Neural crest cell (in vitro differentiated cells): ENCODE results near the gene CDH13. TPM values are rescaled to one million over a fixed set of nuclear protein-coding genes. Genes with fewer than 3 reads are reported as not detected.
A peak's percentile ranks its signal among the peaks of the same experiment; 100 is the strongest.

ENCODE experiments used
- DNase-seq: peaks from one replicate; pipeline ENCODE4 v3.0.0; 2021; ENCODE audit warnings: low read depth, mixed read lengths, low spot score
- H3K27ac Mint-ChIP-seq: one replicate; pipeline ENCODE4 v1.8.0; 2021; ENCODE audit warnings: mild to moderate bottlenecking, mixed read lengths; ENCODE audit not compliant: unreplicated experiment
- H3K27me3 Mint-ChIP-seq: 2 replicates; pipeline ENCODE4 v1.8.0; 2021; ENCODE audit warnings: low read depth, mild to moderate bottlenecking, mixed read lengths
- H3K36me3 Mint-ChIP-seq: 2 replicates; pipeline ENCODE4 v1.8.0; 2021; ENCODE audit warnings: low read depth, mild to moderate bottlenecking, mixed read lengths
- H3K4me1 Mint-ChIP-seq: 2 replicates; pipeline ENCODE4 v1.8.0; 2021; ENCODE audit warnings: mixed read lengths
- H3K4me3 Mint-ChIP-seq: one replicate; pipeline ENCODE4 v1.8.0; 2021; ENCODE audit warnings: mild to moderate bottlenecking, mixed read lengths
- H3K9me3 Mint-ChIP-seq: 2 replicates; pipeline ENCODE4 v1.8.0; 2021; ENCODE audit warnings: mixed read lengths
- CTCF ChIP-seq: fragments of 200-600 bp; sonication (generic); conservative IDR thresholded peaks from 2 replicates; pipeline ENCODE4 v1.5.0; 2021; ENCODE audit warnings: antibody characterized with exemption, mild to moderate bottlenecking
- total RNA-seq: library from RNA; stranded (reverse); gene quantifications from 2 replicates; pipeline ENCODE4 v1.2.1, GENCODE V29; 2021

CDH13 gene
- total RNA-seq, 1 donor from 2014 or later: 1.1 TPM

DNA sequence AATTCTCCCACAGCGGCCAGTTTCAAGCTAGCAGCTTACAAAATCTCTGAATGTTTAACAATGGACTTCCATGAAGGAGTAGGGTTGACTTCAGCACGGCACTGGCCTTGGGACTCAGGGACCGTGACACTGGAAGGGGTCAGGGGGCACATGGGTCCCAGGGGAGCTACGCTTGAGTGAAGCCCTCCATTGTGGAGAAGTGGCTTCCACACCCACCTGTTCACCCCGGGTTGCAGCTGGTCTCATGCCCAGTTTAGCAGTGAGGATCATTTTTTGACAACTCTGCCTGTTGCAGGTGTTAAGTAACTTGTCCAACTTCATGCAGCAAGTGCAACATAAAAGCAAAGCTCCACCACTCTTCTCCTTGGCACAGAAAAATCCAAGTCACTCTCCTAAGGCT lies 510.2 kb downstream of the CDH13 start:
- no peak for TF ChIP-seq CTCF

DNA sequence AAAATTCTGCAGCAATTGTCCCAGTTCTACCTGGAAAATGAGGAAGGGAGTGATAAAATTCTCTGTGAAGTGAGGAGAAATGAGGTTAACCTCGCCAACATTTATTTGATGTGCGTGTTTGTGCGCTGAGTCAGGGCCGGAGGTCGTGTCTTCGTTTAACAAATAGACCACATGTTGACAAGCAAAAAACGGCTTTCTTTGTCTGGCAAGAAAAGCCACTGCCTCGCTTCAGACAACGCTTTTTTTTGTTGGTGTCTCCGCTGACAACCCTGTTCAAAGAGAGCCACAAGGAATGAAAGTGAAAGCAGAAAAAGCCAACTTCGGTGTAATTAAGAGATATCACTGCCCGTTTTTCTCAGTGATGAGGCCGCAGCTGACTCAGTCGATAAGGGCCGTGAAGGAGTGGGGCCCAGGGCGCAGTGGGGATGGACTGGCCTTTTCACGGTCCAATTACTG lies 510.6 kb downstream of the CDH13 start:
- Mint-ChIP-seq H3K27ac (no peak overlapping the region), H3K27me3 (peaks cover 95% of the 10 kb centered on the region), H3K4me1 (peaks cover 26% of the 10 kb centered on the region), H3K36me3 (no peaks in the 10 kb centered on the region), H3K9me3 (no peaks in the 10 kb centered on the region), H3K4me3 (no peak overlapping the region)
- TF ChIP-seq CTCF: no peak
- peak; percentile 23 for DNase-seq

More for the DNA sequence above, 510.2 kb downstream of the CDH13 start:
- no peak overlapping the region for H3K27ac Mint-ChIP-seq
- peaks cover 97% of the 10 kb centered on the region for H3K27me3 Mint-ChIP-seq
- no peak for DNase-seq
- no peaks in the 10 kb centered on the region for H3K36me3 Mint-ChIP-seq
- H3K4me1 Mint-ChIP-seq: peaks cover 26% of the 10 kb centered on the region
- no peak overlapping the region for H3K4me3 Mint-ChIP-seq
- no peaks in the 10 kb centered on the region for H3K9me3 Mint-ChIP-seq

DNA sequence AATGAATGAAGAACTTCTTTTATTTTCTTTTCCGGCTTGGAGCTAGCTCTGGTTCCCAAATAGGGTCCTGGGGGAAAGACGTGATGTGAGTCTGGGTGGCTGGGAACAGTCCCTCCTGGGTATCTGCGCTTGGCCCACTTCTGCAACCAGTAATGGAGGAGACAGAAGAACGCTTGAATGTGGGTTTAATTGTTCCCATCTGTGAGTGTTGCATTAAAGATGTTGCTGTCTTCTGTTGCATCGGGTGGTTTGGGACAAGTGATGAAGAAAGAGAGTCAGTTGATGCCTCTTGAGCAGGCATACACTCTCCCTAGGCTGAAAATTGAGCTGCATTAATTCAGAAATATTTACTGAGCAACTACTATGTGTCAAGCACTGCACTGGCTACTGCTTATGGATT lies 511.1 kb downstream of the CDH13 start:
- no peak for DNase-seq
- Mint-ChIP-seq H3K4me3 (no peak overlapping the region), H3K27me3 (peaks cover 95% of the 10 kb centered on the region), H3K9me3 (no peaks in the 10 kb centered on the region), H3K4me1 (peaks cover 26% of the 10 kb centered on the region), H3K36me3 (no peaks in the 10 kb centered on the region), H3K27ac (no peak overlapping the region)
- no peak for TF ChIP-seq CTCF

DNA sequence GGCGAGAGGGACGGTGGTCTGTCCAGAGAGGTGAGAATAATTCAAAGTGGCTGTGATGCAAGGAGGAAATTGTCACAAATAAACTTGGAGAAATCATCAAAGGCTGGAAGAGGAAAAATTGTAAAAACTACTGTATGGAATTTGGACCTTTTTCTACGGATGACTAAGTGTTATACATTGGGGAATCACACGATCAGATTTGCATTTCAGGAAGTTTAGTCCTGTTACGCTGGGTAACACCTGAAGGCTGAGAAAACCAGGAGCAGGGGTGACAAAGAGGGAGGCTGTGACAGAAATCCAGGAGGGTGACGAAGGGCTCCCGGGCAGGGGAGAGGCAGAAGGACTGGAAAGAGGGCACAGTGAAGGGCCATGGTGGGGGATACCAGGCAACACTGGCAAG lies 511.7 kb downstream of the CDH13 start:
- DNase-seq: no peak
- H3K36me3 Mint-ChIP-seq: no peaks in the 10 kb centered on the region
- H3K4me1 Mint-ChIP-seq: peaks cover 26% of the 10 kb centered on the region
- H3K4me3 Mint-ChIP-seq: no peak overlapping the region
- H3K9me3 Mint-ChIP-seq: no peaks in the 10 kb centered on the region
- no peak for TF ChIP-seq CTCF
- peaks cover 92% of the 10 kb centered on the region for H3K27me3 Mint-ChIP-seq
- H3K27ac Mint-ChIP-seq: no peak overlapping the region

- Mint-ChIP-seq H3K4me3 (no peak overlapping the region), H3K9me3 (no peaks in the 10 kb centered on the region), H3K27ac (no peak overlapping the region), H3K4me1 (peaks cover 26% of the 10 kb centered on the region), H3K27me3 (peaks cover 92% of the 10 kb centered on the region), H3K36me3 (no peaks in the 10 kb centered on the region)
- no peak for DNase-seq
- no peak for TF ChIP-seq CTCF
Measured at GRCh38 chr16:83138976-83139690, 512.4 kb downstream of the CDH13 start.
